K562 (cell line): Measurements from ENCODE around the gene RORB. TPM values are rescaled to one million over a fixed set of nuclear protein-coding genes. Genes with fewer than 3 reads are reported as not detected.

Experiments used
- ATAC-seq: fragments of 200-7000 bp; cut with Tn5 transposase; 3 replicates; pipeline ENCODE4 v1.9.1; 2020; ENCODE audit warnings: moderate library complexity
- BruUV-seq: library from RNA; stranded (reverse); fragments of 400-500 nt; replicated peaks from 2 replicates; lab custom pipeline; 2021; lab: Mats Ljungman, UMichigan
- CTCF ChIA-PET: fragments of 300-600 bp; formaldehyde crosslinking; extraction: SDS; loops from one replicate; lab custom pipeline; 2021; ENCODE audit warnings: low intra/inter-chr PET ratio; lab: Yijun Ruan, JAX
- POLR2A ChIA-PET: fragments of 300-600, 350-650 bp; sonication (Branson Sonifier 250); formaldehyde crosslinking; extraction: SDS; loops from one replicate; lab custom pipeline; 2021; ENCODE audit warnings: antibody characterized with exemption, inconsistent platforms; lab: Yijun Ruan, JAX
- DNase-seq, 4 experiments: peaks; one replicate each; pipeline versions ENCODE4 v3.0.0 to v3.0.0-alpha.2; 2011 to 2018; ENCODE audit warnings: low spot score in 3 of 4, mixed read lengths in 3 of 4; ENCODE audit errors: extremely low read depth in 1 of 4
- FAIRE-seq: peaks from 2 replicates; lab custom pipeline; 2011; peaks lifted over from hg19 to GRCh38; lab: Jason Lieb, UNC
- H2AFZ ChIP-seq: 2 replicates; pipeline ENCODE4 v1.6.0; 2011; ENCODE audit warnings: low read depth, low read length, control low read depth, inconsistent platforms
- H3K27ac ChIP-seq: fragments of 200-600 bp; 3 replicates; pipeline ENCODE4 v1.8.0; 2011; ENCODE audit warnings: low read depth, mild to moderate bottlenecking, control low read depth, inconsistent platforms, low read length, moderate library complexity, mixed read lengths; ENCODE audit errors: extremely low read depth
- H3K27me3 ChIP-seq, 2 experiments: fragments of 300-600 bp in 1 of 2; 2 replicates in 1 of 2; 3 replicates in 1 of 2; pipeline versions ENCODE4 v1.6.0 to v1.8.0; 2011; ENCODE audit warnings: inconsistent platforms in 2 of 2, low read length in 2 of 2, mild to moderate bottlenecking in 1 of 2, mixed read lengths in 1 of 2, moderate library complexity in 1 of 2; ENCODE audit not compliant: control insufficient read depth in 2 of 2, insufficient read depth in 2 of 2
- H3K36me3 ChIP-seq: fragments of 300-600 bp; 3 replicates; pipeline ENCODE4 v1.8.0; 2011; ENCODE audit warnings: mild to moderate bottlenecking, low read length, inconsistent platforms; ENCODE audit not compliant: control insufficient read depth, insufficient read depth
- H3K4me1 ChIP-seq, 2 experiments: fragments of 200-600 bp in 1 of 2; replicated peaks in 1 of 2; 2 replicates in 1 of 2; 3 replicates in 1 of 2; pipeline versions ENCODE4 v1.5.1 to v1.8.0; 2011; ENCODE audit warnings: inconsistent platforms in 2 of 2, low read length in 2 of 2, mild to moderate bottlenecking in 1 of 2, mixed read lengths in 1 of 2, moderate library complexity in 1 of 2; ENCODE audit not compliant: control insufficient read depth in 2 of 2, insufficient read depth in 2 of 2
- H3K4me2 ChIP-seq: 2 replicates; pipeline ENCODE4 v1.6.1; 2011; ENCODE audit warnings: low read length, control low read depth, inconsistent platforms, mixed read lengths; ENCODE audit not compliant: insufficient read depth
- H3K4me3 ChIP-seq: fragments of 200-600 bp; sonication (generic), shearing (Covaris generic); 2 replicates; pipeline ENCODE4 v1.5.1; 2016; ENCODE audit warnings: control low read depth, inconsistent platforms
- H3K79me2 ChIP-seq: fragments of 200-600 bp; 3 replicates; pipeline ENCODE4 v1.8.0; 2011; ENCODE audit warnings: low read length, inconsistent platforms; ENCODE audit not compliant: control insufficient read depth, insufficient read depth
- H3K9ac ChIP-seq, 2 experiments: 2 replicates each; pipeline versions ENCODE4 v1.6.0 to v1.6.1; 2011; ENCODE audit warnings: low read depth in 2 of 2, low read length in 2 of 2, control low read depth in 1 of 2, inconsistent platforms in 1 of 2, mild to moderate bottlenecking in 1 of 2, mixed read lengths in 1 of 2; ENCODE audit not compliant: insufficient read depth in 1 of 2
- H3K9me1 ChIP-seq: one replicate; pipeline ENCODE4 v1.6.0; 2011; ENCODE audit warnings: inconsistent platforms, mild to moderate bottlenecking, low read length, moderate library complexity; ENCODE audit not compliant: control insufficient read depth, insufficient read depth
- H3K9me3 ChIP-seq: replicated peaks from 2 replicates; pipeline ENCODE4 v1.5.1; 2011; ENCODE audit warnings: low read depth, low read length, inconsistent platforms; ENCODE audit not compliant: control insufficient read depth, insufficient read depth
- H4K20me1 ChIP-seq: replicated peaks from 2 replicates; pipeline ENCODE4 v1.6.1; 2011; ENCODE audit warnings: low read length, inconsistent platforms, mixed read lengths; ENCODE audit not compliant: control insufficient read depth, insufficient read depth
- GTF2A2 ChIP-seq: IDR thresholded peaks from 2 replicates; pipeline ENCODE4 v1.6.1; 2016; ENCODE audit warnings: mild to moderate bottlenecking, missing genetic modification characterization, missing compliant biosample characterization
- ILF3 ChIP-seq: fragments of 450-650 bp; IDR thresholded peaks from 2 replicates; pipeline ENCODE4 v1.6.1; 2018; ENCODE audit warnings: antibody characterized with exemption, mild to moderate bottlenecking, moderate library complexity, borderline replicate concordance
- SNRNP70 ChIP-seq: fragments of 200-400 bp; formaldehyde crosslinking; optimal IDR thresholded peaks from 2 replicates; pipeline ENCODE3; 2017; ENCODE audit warnings: low read depth, low read length
- WGBS: fragments of 100-300 bp; shearing (Covaris generic); methylation state at CpG from one replicate; pipeline ENCODE4 v1.1.6; 2016; ENCODE audit warnings: low coverage, mixed read lengths; ENCODE audit not compliant: insufficient coverage; ENCODE audit errors: missing lambda C conversion rate; 5-methylcytosine and 5-hydroxymethylcytosine counted together
- in situ Hi-C: fragments of 300-500 bp; cut with MboI; formaldehyde crosslinking; loops from 4 replicates; pipeline ENCODE4 v1.15.0; 2018; ENCODE audit warnings: inconsistent platforms, mixed read lengths
- intact Hi-C: fragments of 100-400 bp; cut with micrococcal nuclease; formaldehyde crosslinking; loops from 2 replicates; pipeline ENCODE4 v1.14.2; 2022
- polyA plus RNA-seq, 8 experiments: library from polyadenylated mRNA; depleted of rRNA in 4 of 8; stranded (reverse) in 5 of 8; unstranded in 3 of 8; fragments of >200 nt; fragmentation: Nextera tagmentation in 2 of 8; fragmentation: Illumina TruSeq in 1 of 8; extraction: Ambion mirVana in 2 of 8; extraction: Trizol in 1 of 8; gene quantifications; 2 replicates each; pipeline versions ENCODE4 v1.2.1 to v1.2.3, GENCODE V29; 2011 to 2014; ENCODE audit warnings: inconsistent platforms in 1 of 8, missing spikeins in 1 of 8
- total RNA-seq, 7 experiments: library from RNA; depleted of rRNA in 6 of 7; stranded (reverse); fragments of >200 nt in 6 of 7; fragmentation: Illumina TruSeq in 2 of 7; extraction: Trizol in 2 of 7; gene quantifications; 2 replicates each; pipeline versions ENCODE4 v1.2.1 to v1.2.3, GENCODE V29; 2011 to 2021; ENCODE audit warnings: low replicate concordance in 1 of 7
- TF ChIP-seq, protein P1 (sequence below): fragments of 450-650 bp; IDR thresholded peaks from 2 replicates; pipeline ENCODE4 v1.6.1; 2016; ENCODE audit warnings: low read depth
- TF ChIP-seq, protein P2 (sequence below): IDR thresholded peaks from 2 replicates; pipeline ENCODE4 v1.6.1; 2012; ENCODE audit warnings: low read depth, low read length, improper control_type of control experiment, borderline replicate concordance

Gene RORB
- total and polyA plus RNA-seq, 9 of the 15 experiments (the other 6 are each of a cell fraction or from before 2014, with no cell fraction given): not detected

DNA sequence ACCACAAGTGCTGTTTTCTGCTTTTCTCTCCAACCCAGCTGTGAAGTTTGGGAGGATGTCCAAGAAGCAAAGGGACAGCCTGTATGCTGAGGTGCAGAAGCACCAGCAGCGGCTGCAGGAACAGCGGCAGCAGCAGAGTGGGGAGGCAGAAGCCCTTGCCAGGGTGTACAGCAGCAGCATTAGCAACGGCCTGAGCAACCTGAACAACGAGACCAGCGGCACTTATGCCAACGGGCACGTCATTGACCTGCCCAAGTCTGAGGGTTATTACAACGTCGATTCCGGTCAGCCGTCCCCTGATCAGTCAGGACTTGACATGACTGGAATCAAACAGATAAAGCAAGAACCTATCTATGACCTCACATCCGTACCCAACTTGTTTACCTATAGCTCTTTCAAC lies 145.2 kb downstream of the RORB start:
- Histone ChIP-seq H3K27me3 (peaks cover 2 to 5% of the 10 kb centered on the region in 2 experiments; a peak in 3 of 5 replicates), H3K4me1 (no peaks in the 10 kb centered on the region), H3K27ac (no peak overlapping the region), H3K9me1 (no peaks in the 10 kb centered on the region), H3K4me3 (no peak overlapping the region), H2AFZ (no peak overlapping the region), H3K36me3 (no peaks in the 10 kb centered on the region), H3K79me2 (no peaks in the 10 kb centered on the region), H4K20me1 (no peaks in the 10 kb centered on the region), H3K4me2 (no peak overlapping the region), H3K9me3 (no peaks in the 10 kb centered on the region), H3K9ac (no peak overlapping the region)
- DNase-seq (no peak), ATAC-seq (no peak), FAIRE-seq (no peak)
- in situ Hi-C loops: no loop called here
- WGBS: 0% methylated on average over 12 of the region's 12 CpGs
- POLR2A ChIA-PET: no interaction called here
- TF ChIP-seq, protein P1, sequence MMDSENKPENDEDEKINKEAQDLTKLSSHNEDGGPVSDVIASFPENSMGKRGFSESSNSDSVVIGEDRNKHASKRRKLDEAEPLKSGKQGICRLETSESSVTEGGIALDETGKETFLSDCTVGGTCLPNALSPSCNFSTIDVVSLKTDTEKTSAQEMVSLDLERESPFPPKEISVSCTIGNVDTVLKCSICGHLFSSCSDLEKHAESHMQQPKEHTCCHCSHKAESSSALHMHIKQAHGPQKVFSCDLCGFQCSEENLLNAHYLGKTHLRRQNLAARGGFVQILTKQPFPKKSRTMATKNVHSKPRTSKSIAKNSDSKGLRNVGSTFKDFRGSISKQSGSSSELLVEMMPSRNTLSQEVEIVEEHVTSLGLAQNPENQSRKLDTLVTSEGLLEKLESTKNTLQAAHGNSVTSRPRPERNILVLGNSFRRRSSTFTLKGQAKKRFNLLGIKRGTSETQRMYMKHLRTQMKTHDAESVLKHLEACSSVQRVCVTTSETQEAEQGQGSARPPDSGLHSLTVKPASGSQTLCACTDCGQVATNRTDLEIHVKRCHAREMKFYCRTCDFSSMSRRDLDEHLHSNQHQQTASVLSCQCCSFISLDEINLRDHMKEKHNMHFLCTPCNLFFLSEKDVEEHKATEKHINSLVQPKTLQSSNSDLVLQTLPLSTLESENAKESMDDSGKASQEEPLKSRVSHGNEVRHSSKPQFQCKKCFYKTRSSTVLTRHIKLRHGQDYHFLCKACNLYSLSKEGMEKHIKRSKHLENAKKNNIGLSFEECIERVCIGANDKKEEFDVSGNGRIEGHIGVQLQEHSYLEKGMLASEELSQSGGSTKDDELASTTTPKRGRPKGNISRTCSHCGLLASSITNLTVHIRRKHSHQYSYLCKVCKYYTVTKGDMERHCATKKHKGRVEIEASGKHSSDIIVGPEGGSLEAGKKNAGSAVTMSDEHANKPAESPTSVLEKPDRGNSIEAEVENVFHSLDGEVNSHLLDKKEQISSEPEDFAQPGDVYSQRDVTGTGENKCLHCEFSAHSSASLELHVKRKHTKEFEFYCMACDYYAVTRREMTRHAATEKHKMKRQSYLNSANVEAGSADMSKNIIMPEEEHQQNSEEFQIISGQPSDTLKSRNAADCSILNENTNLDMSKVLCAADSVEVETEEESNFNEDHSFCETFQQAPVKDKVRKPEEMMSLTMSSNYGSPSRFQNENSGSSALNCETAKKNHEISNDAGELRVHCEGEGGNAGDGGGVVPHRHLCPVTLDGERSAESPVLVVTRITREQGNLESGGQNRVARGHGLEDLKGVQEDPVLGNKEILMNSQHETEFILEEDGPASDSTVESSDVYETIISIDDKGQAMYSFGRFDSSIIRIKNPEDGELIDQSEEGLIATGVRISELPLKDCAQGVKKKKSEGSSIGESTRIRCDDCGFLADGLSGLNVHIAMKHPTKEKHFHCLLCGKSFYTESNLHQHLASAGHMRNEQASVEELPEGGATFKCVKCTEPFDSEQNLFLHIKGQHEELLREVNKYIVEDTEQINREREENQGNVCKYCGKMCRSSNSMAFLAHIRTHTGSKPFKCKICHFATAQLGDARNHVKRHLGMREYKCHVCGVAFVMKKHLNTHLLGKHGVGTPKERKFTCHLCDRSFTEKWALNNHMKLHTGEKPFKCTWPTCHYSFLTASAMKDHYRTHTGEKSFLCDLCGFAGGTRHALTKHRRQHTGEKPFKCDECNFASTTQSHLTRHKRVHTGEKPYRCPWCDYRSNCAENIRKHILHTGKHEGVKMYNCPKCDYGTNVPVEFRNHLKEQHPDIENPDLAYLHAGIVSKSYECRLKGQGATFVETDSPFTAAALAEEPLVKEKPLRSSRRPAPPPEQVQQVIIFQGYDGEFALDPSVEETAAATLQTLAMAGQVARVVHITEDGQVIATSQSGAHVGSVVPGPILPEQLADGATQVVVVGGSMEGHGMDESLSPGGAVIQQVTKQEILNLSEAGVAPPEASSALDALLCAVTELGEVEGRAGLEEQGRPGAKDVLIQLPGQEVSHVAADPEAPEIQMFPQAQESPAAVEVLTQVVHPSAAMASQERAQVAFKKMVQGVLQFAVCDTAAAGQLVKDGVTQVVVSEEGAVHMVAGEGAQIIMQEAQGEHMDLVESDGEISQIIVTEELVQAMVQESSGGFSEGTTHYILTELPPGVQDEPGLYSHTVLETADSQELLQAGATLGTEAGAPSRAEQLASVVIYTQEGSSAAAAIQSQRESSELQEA: no peak
- TF ChIP-seq ILF3 (no peak), GTF2A2 (no peak), SNRNP70 (no peak)
- TF ChIP-seq, protein P2, sequence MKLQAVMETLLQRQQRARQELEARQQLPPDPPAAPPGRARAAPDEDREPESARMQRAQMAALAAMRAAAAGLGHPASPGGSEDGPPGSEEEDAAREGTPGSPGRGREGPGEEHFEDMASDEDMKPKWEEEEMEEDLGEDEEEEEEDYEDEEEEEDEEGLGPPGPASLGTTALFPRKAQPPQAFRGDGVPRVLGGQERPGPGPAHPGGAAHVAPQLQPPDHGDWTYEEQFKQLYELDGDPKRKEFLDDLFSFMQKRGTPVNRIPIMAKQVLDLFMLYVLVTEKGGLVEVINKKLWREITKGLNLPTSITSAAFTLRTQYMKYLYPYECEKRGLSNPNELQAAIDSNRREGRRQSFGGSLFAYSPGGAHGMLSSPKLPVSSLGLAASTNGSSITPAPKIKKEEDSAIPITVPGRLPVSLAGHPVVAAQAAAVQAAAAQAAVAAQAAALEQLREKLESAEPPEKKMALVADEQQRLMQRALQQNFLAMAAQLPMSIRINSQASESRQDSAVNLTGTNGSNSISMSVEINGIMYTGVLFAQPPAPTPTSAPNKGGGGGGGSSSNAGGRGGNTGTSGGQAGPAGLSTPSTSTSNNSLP: no peak
- BruUV-seq: no TSS peak
- CTCF ChIA-PET: no interaction called here
- intact Hi-C loops: loop anchor here (5.0 kb wide), 1 partner anchor 65 kb away; no protein-coding TSS in a partner anchor
